A549 (cell line): ENCODE results near the gene NCEH1. TPM values are rescaled to one million over a fixed set of nuclear protein-coding genes. Genes with fewer than 3 reads are reported as not detected.

Experiments used
- ATAC-seq, 2 experiments: fragments of 200-7000 bp in 1 of 2; fragments of >200 bp in 1 of 2; cut with Nextera tagmentation in 1 of 2; cut with Tn5 transposase in 1 of 2; 3 replicates each; pipeline versions ENCODE4 v1.8.0 to v1.9.1; 2018 to 2020; ENCODE audit warnings: mild to moderate bottlenecking in 1 of 2, moderate library complexity in 1 of 2
- CTCF ChIA-PET: fragments of 300-600 bp; sonication (Branson Sonifier 250); formaldehyde crosslinking; extraction: SDS; loops from one replicate; lab custom pipeline; 2021; ENCODE audit warnings: antibody characterized with exemption, inconsistent platforms; lab: Yijun Ruan, JAX
- POLR2A ChIA-PET: fragments of 350-600 bp; formaldehyde crosslinking; extraction: SDS; loops from one replicate; lab custom pipeline; 2021; ENCODE audit warnings: antibody characterized with exemption, inconsistent platforms; lab: Yijun Ruan, JAX
- DNase-seq, 2 experiments: peaks; one replicate each; pipeline versions ENCODE4 v3.0.0 to v3.0.0-alpha.2; 2011 to 2016; ENCODE audit warnings: low read depth in 1 of 2, low spot score in 1 of 2
- FAIRE-seq: peaks from 2 replicates; lab custom pipeline; 2011; peaks lifted over from hg19 to GRCh38; lab: Jason Lieb, UNC
- H3K27ac ChIP-seq, 2 experiments: fragments of >200 bp; sonication (Bioruptor Twin); formaldehyde crosslinking; 3 replicates each; pipeline ENCODE4 v1.5.1; 2016 to 2017
- H3K4me1 ChIP-seq: fragments of >200 bp; sonication (Bioruptor Twin); formaldehyde crosslinking; 3 replicates; pipeline ENCODE4 v1.6.1; 2016
- H3K4me2 ChIP-seq: fragments of >200 bp; sonication (Bioruptor Twin); formaldehyde crosslinking; 3 replicates; pipeline ENCODE4 v1.6.1; 2016
- H3K4me3 ChIP-seq: fragments of >200 bp; sonication (Bioruptor Twin); formaldehyde crosslinking; 3 replicates; pipeline ENCODE4 v1.5.1; 2016
- H3K9me3 ChIP-seq: fragments of >200 bp; sonication (Bioruptor Twin); formaldehyde crosslinking; 3 replicates; pipeline ENCODE4 v1.6.1; 2016
- CBX8 ChIP-seq: fragments of 200-600 bp; sonication (generic); IDR thresholded peaks from 2 replicates; pipeline ENCODE4 v1.6.1; 2016
- CTCF ChIP-seq: fragments of >200 bp; sonication (Bioruptor Twin); formaldehyde crosslinking; IDR thresholded peaks from 3 replicates; pipeline ENCODE4 v1.5.1; 2016
- EHMT2 ChIP-seq: fragments of 200-600 bp; sonication (generic); IDR thresholded peaks from 2 replicates; pipeline ENCODE4 v1.6.1; 2016; ENCODE audit warnings: antibody characterized with exemption, low read depth, mild to moderate bottlenecking, moderate library complexity
- ESRRA ChIP-seq: fragments of 150-350 bp; IDR thresholded peaks from 2 replicates; pipeline ENCODE4 v1.6.1; 2014; ENCODE audit warnings: mild to moderate bottlenecking, low read length, borderline replicate concordance
- FOSL2 ChIP-seq, 2 experiments: fragments of 450-650 bp in 1 of 2; fragments of >200 bp in 1 of 2; sonication (Bioruptor Twin) in 1 of 2; formaldehyde crosslinking; IDR thresholded peaks; 2 replicates each; pipeline versions ENCODE4 v1.5.0 to v1.6.1; 2016 to 2020; ENCODE audit warnings: mild to moderate bottlenecking in 1 of 2, moderate library complexity in 1 of 2
- FOXS1 ChIP-seq: fragments of 250-450 bp; sonication (Bioruptor Pico); IDR thresholded peaks from 2 replicates; pipeline ENCODE4 v1.5.0; 2020; ENCODE audit warnings: mild to moderate bottlenecking, moderate library complexity
- HDAC2 ChIP-seq: fragments of 200-600 bp; sonication (generic); IDR thresholded peaks from 2 replicates; pipeline ENCODE4 v1.6.1; 2016
- HOXB13 ChIP-seq: fragments of 250-450 bp; sonication (Bioruptor Pico); IDR thresholded peaks from 2 replicates; pipeline ENCODE4 v1.5.0; 2020; ENCODE audit warnings: low read depth, mild to moderate bottlenecking, moderate library complexity
- JUNB ChIP-seq: fragments of >200 bp; sonication (Bioruptor Twin); formaldehyde crosslinking; IDR thresholded peaks from 2 replicates; pipeline ENCODE4 v1.6.1; 2016
- MAFK ChIP-seq: fragments of 450-650 bp; IDR thresholded peaks from 2 replicates; pipeline ENCODE4 v1.6.1; 2014; ENCODE audit not compliant: partially characterized antibody
- MYC ChIP-seq: IDR thresholded peaks from 2 replicates; pipeline ENCODE4 v1.6.1; 2012; ENCODE audit warnings: mild to moderate bottlenecking, inconsistent platforms, low read length, improper control_type of control experiment, borderline replicate concordance
- NFE2L2 ChIP-seq: fragments of 150-350 bp; conservative IDR thresholded peaks from 2 replicates; pipeline ENCODE4 v1.6.1; 2014; ENCODE audit warnings: low read length
- NPAS2 ChIP-seq: fragments of 250-450 bp; sonication (Bioruptor Pico); IDR thresholded peaks from 2 replicates; pipeline ENCODE4 v1.8.0; 2022; ENCODE audit warnings: mild to moderate bottlenecking, moderate library complexity, borderline replicate concordance
- POLR2A ChIP-seq: IDR thresholded peaks from 2 replicates; pipeline ENCODE4 v1.6.1; 2012; ENCODE audit warnings: mild to moderate bottlenecking, low read length
- RCOR1 ChIP-seq: fragments of 150-350 bp; IDR thresholded peaks from 2 replicates; pipeline ENCODE4 v1.6.1; 2014; ENCODE audit warnings: antibody characterized with exemption, low read length, low read depth
- RFX5 ChIP-seq: fragments of 450-650 bp; IDR thresholded peaks from 2 replicates; pipeline ENCODE4 v1.7.1; 2014; ENCODE audit warnings: antibody characterized with exemption, mild to moderate bottlenecking, moderate library complexity
- RNF2 ChIP-seq: fragments of 200-600 bp; sonication (generic); IDR thresholded peaks from 2 replicates; pipeline ENCODE4 v1.6.1; 2016; ENCODE audit warnings: low read depth, mild to moderate bottlenecking, antibody characterized with exemption, moderate library complexity, borderline replicate concordance
- SREBF2 ChIP-seq: fragments of 450-650 bp; IDR thresholded peaks from 2 replicates; pipeline ENCODE4 v1.6.1; 2014; ENCODE audit warnings: mild to moderate bottlenecking, moderate library complexity
- TFCP2L1 ChIP-seq: fragments of 250-450 bp; sonication (Bioruptor Pico); IDR thresholded peaks from 2 replicates; pipeline ENCODE4 v1.5.0; 2021; ENCODE audit warnings: mild to moderate bottlenecking
- ZC3H11A ChIP-seq: fragments of 450-650 bp; IDR thresholded peaks from 2 replicates; pipeline ENCODE4 v1.6.1; 2014; ENCODE audit warnings: antibody characterized with exemption, mild to moderate bottlenecking
- ZSCAN20 ChIP-seq: fragments of 250-450 bp; sonication (Bioruptor Pico); IDR thresholded peaks from 2 replicates; pipeline ENCODE4 v1.8.0; 2022; ENCODE audit warnings: mild to moderate bottlenecking, moderate library complexity
- WGBS: methylation state at CpG from one replicate; pipeline ENCODE4 v1.1.6; 2017; ENCODE audit errors: missing lambda C conversion rate; 5-methylcytosine and 5-hydroxymethylcytosine counted together
- polyA plus RNA-seq, 4 experiments: library from polyadenylated mRNA; depleted of rRNA in 3 of 4; stranded (reverse); fragments of >200 nt; fragmentation: RNase III in 1 of 4; extraction: RNeasy Plus Mini Kit Qiagen cat#74134 plus additional on column Dnase treatment in 1 of 4; gene quantifications; 2 replicates in 3 of 4; 3 replicates in 1 of 4; pipeline ENCODE4 v1.2.3, GENCODE V29; 2011 to 2017
- TF ChIP-seq, protein P1 (sequence below): fragments of 450-650 bp; IDR thresholded peaks from 2 replicates; pipeline ENCODE4 v1.6.1; 2014; ENCODE audit warnings: antibody characterized with exemption

Gene NCEH1
- polyA plus RNA-seq, 2 of the 4 experiments (the other 2 are of a cell fraction), result 21.4 to 33.2 TPM

GRCh38 chr3:172614340-172615274 lies 96.3 kb downstream of the NCEH1 start:
- TF ChIP-seq ZSCAN20 (CRISPR knock-in tag) (no peak), POLR2A (no peak), JUNB (no peak), NFE2L2 (no peak), MAFK (no peak), RCOR1 (no peak), ESRRA (no peak), RNF2 (no peak), RFX5 (no peak), HOXB13 (CRISPR knock-in tag) (no peak)
- TF ChIP-seq, protein P1, sequence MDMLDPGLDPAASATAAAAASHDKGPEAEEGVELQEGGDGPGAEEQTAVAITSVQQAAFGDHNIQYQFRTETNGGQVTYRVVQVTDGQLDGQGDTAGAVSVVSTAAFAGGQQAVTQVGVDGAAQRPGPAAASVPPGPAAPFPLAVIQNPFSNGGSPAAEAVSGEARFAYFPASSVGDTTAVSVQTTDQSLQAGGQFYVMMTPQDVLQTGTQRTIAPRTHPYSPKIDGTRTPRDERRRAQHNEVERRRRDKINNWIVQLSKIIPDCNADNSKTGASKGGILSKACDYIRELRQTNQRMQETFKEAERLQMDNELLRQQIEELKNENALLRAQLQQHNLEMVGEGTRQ, result no peak
- Histone ChIP-seq H3K4me2 (no peak overlapping the region), H3K4me1 (0 out of 3 replicates have a peak, but pooled peaks cover 2% of the 10 kb centered on the region), H3K27ac (no peak overlapping the region), H3K9me3 (no peaks in the 10 kb centered on the region), H3K4me3 (no peak overlapping the region)
- ATAC-seq (peak in 1 of 2 experiments; percentile 30; a peak in 1 of 6 replicates), FAIRE-seq (no peak), DNase-seq (no peak)
- CTCF ChIA-PET, result no interaction called here
- WGBS, result 100% methylated on average over 1 of the region's 7 CpGs
- POLR2A ChIA-PET, result no interaction called here

- DNase-seq, result no peak
- H3K4me3 ChIP-seq, result no peak overlapping the region
- no peak for ATAC-seq
- no peak for FAIRE-seq
- H3K4me2 ChIP-seq, result no peak overlapping the region
- no peaks in the 10 kb centered on the region for H3K9me3 ChIP-seq
- CTCF ChIA-PET, result interaction anchor here (1.1 to 2.1 kb wide), 2 partner anchors 10 to 136 kb away, joined by 5 to 6 read pairs; partner anchors contain the start of gene ECT2
- TF ChIP-seq ZC3H11A, result no peak
- TF ChIP-seq SREBF2, result no peak
- TF ChIP-seq HOXB13 (CRISPR knock-in tag), result no peak
- TF ChIP-seq FOXS1 (CRISPR knock-in tag), result no peak
- TF ChIP-seq EHMT2, result no peak
- no peak for TF ChIP-seq CBX8
- TF ChIP-seq FOSL2 (IDR thresholded peaks at IDR 0.05), result no peak
- TF ChIP-seq FOSL2 (CRISPR knock-in tag; IDR thresholded peaks at IDR 0.05), result no peak
- no peak for TF ChIP-seq NPAS2
- no peak for TF ChIP-seq HDAC2
- no peak for TF ChIP-seq CTCF
- TF ChIP-seq TFCP2L1 (CRISPR knock-in tag), result no peak
- no peak for TF ChIP-seq MYC
- TF ChIP-seq, all 56 proteins: peak for 0
- 0 out of 3 replicates have a peak, but pooled peaks cover 2% of the 10 kb centered on the region for H3K4me1 ChIP-seq
- no peak overlapping the region for H3K27ac ChIP-seq
- POLR2A ChIA-PET, result no interaction called here
- WGBS, result 59% methylated on average over 2 of the region's 2 CpGs
Measured at GRCh38 chr3:172613845-172614244, 97.0 kb downstream of the NCEH1 start.
